ENCODE data around the gene MTA3.
"Not testable (repeated sequence)": the region's sequence is repeated elsewhere in the genome, so short reads cannot be mapped to it uniquely, and the experiment has no call there.

MTA3 gene

GRCh38 chr2:42675815-42676214 is 107.4 kb downstream of the MTA3 start:
- no peak for DNase-seq

GRCh38 chr2:42685303-42685702 is 116.9 kb downstream of the MTA3 start:
- DNase-seq = no peak

- DNase-seq = no peak
These were observed 124.7 kb downstream of the MTA3 start for GRCh38 chr2:42693013-42693615.

- no peak for DNase-seq
These were observed 125.5 kb downstream of the MTA3 start for GRCh38 chr2:42693688-42694479.

- no peak for DNase-seq
These were observed 128.6 kb downstream of the MTA3 start for GRCh38 chr2:42696987-42697386.

GRCh38 chr2:42698940-42699339 is 130.5 kb downstream of the MTA3 start:
- no peak for DNase-seq

GRCh38 chr2:42706836-42707235 is 138.4 kb downstream of the MTA3 start:
- no peak for DNase-seq

GRCh38 chr2:42708179-42708578 is 139.7 kb downstream of the MTA3 start:
- DNase-seq = no peak

- DNase-seq = no peak
These were observed 143.5 kb downstream of the MTA3 start for GRCh38 chr2:42711896-42712295.

- no peak for DNase-seq
These were observed 144.5 kb downstream of the MTA3 start for GRCh38 chr2:42712934-42713333.

- DNase-seq = no peak
These were observed 145.5 kb downstream of the MTA3 start for GRCh38 chr2:42713920-42714319.

- DNase-seq = no peak
These were observed 146.3 kb downstream of the MTA3 start for GRCh38 chr2:42714686-42715085.

- DNase-seq = no peak
These were observed 153.5 kb downstream of the MTA3 start for GRCh38 chr2:42721898-42722297.

GRCh38 chr2:42722320-42723190 is 154.1 kb downstream of the MTA3 start:
- DNase-seq = peak; percentile 28

GRCh38 chr2:42723465-42723864 is 155.0 kb downstream of the MTA3 start:
- no peak for DNase-seq

- no peak for DNase-seq
These were observed 156.5 kb downstream of the MTA3 start for GRCh38 chr2:42724886-42725285.

- no peak for DNase-seq
These were observed 157.2 kb downstream of the MTA3 start for GRCh38 chr2:42725657-42726056.

- DNase-seq = no peak
These were observed 158.2 kb downstream of the MTA3 start for GRCh38 chr2:42726680-42727079.

- DNase-seq = not testable (repeated sequence)
These were observed 162.9 kb downstream of the MTA3 start for GRCh38 chr2:42731316-42731715.

- no peak for DNase-seq
These were observed 165.4 kb downstream of the MTA3 start for GRCh38 chr2:42733852-42734251.

- DNase-seq = no peak
These were observed 168.3 kb downstream of the MTA3 start for GRCh38 chr2:42736598-42737322.

- no peak for DNase-seq
These were observed 172.7 kb downstream of the MTA3 start for GRCh38 chr2:42741140-42741539.
